NCI-H146 (cell line): Measurements from ENCODE around the gene SLC35F6.
"Not testable (repeated sequence)": the region's sequence is repeated elsewhere in the genome, so short reads cannot be mapped to it uniquely, and the experiment has no call there.

Experiments used
- DNase-seq: peaks from one replicate; lab custom pipeline; 2025; lab: John Stamatoyannopoulos, UW

The SLC35F6 gene

GRCh38 chr2:26784570-26785234 lies 20.6 kb downstream of the SLC35F6 start:
- no peak for DNase-seq

GRCh38 chr2:26785431-26786206 lies 21.5 kb downstream of the SLC35F6 start, which contains the start of gene CENPA:
TSS of gene CENPA (plus strand) at chr2:26786056. CDS start at chr2:26786197, 141 bp downstream.
- peak; percentile 98 for DNase-seq

- DNase-seq: peak; percentile 29
Observed at GRCh38 chr2:26786207-26787028, 22.3 kb downstream of the SLC35F6 start.

GRCh38 chr2:26792720-26793119 lies 28.6 kb downstream of the SLC35F6 start:
- no peak for DNase-seq

GRCh38 chr2:26793518-26793917 lies 29.4 kb downstream of the SLC35F6 start:
- DNase-seq: no peak

GRCh38 chr2:26795135-26795534 lies 31.1 kb downstream of the SLC35F6 start:
- DNase-seq: not testable (repeated sequence)

- DNase-seq: no peak
Observed at GRCh38 chr2:26801328-26801727, 37.2 kb downstream of the SLC35F6 start.

GRCh38 chr2:26801796-26802195 lies 37.7 kb downstream of the SLC35F6 start:
- DNase-seq: no peak

- DNase-seq: no peak
Observed at GRCh38 chr2:26805241-26805676, 41.2 kb downstream of the SLC35F6 start.

GRCh38 chr2:26807788-26808460 lies 43.8 kb downstream of the SLC35F6 start:
- peak; percentile 5 for DNase-seq

GRCh38 chr2:26809211-26809610 lies 45.1 kb downstream of the SLC35F6 start:
- no peak for DNase-seq

GRCh38 chr2:26809876-26810577 lies 45.9 kb downstream of the SLC35F6 start:
- DNase-seq: no peak

GRCh38 chr2:26811261-26811660 lies 47.2 kb downstream of the SLC35F6 start:
- no peak for DNase-seq

GRCh38 chr2:26811791-26812694 lies 48.0 kb downstream of the SLC35F6 start:
- no peak for DNase-seq

GRCh38 chr2:26812731-26813130 lies 48.6 kb downstream of the SLC35F6 start:
- no peak for DNase-seq

GRCh38 chr2:26814072-26814765 lies 50.1 kb downstream of the SLC35F6 start:
- DNase-seq: not testable (repeated sequence)

GRCh38 chr2:26816893-26817292 lies 52.8 kb downstream of the SLC35F6 start:
- DNase-seq: peak; percentile 9

GRCh38 chr2:26818255-26818654 lies 54.2 kb downstream of the SLC35F6 start:
- no peak for DNase-seq

- no peak for DNase-seq
Observed at GRCh38 chr2:26818972-26819371, 54.9 kb downstream of the SLC35F6 start.

- no peak for DNase-seq
Observed at GRCh38 chr2:26820932-26821331, 56.8 kb downstream of the SLC35F6 start.
